Endodermal cell (in vitro differentiated cells): ENCODE data around the gene MAN1B1. TPM values are rescaled to one million over a fixed set of nuclear protein-coding genes. Genes with fewer than 3 reads are reported as not detected.

Experiments used
- DNase-seq: peaks from one replicate; pipeline ENCODE4 v3.0.0-alpha.2; 2017
- H3K27ac ChIP-seq: 2 replicates; pipeline ENCODE4 v1.5.1; 2013; ENCODE audit warnings: mild to moderate bottlenecking, low read depth, low read length, moderate library complexity
- H3K27me3 ChIP-seq: 2 replicates; pipeline ENCODE4 v1.6.1; 2013; ENCODE audit warnings: mild to moderate bottlenecking, low read length, moderate library complexity; ENCODE audit not compliant: insufficient read depth, control insufficient read depth, poor library complexity, severe bottlenecking
- H3K36me3 ChIP-seq: 2 replicates; pipeline ENCODE4 v1.7.0; 2013; ENCODE audit warnings: mild to moderate bottlenecking, low read length, moderate library complexity; ENCODE audit not compliant: control insufficient read depth, insufficient read depth
- H3K4me1 ChIP-seq: one replicate; pipeline ENCODE4 v1.7.0; 2013; ENCODE audit warnings: low read length; ENCODE audit not compliant: control insufficient read depth, insufficient read depth
- H3K4me3 ChIP-seq: 2 replicates; pipeline ENCODE4 v1.5.1; 2013; ENCODE audit warnings: mild to moderate bottlenecking, low read length, moderate library complexity
- H3K9ac ChIP-seq: 2 replicates; pipeline ENCODE4 v1.6.1; 2013; ENCODE audit warnings: mild to moderate bottlenecking, low read length, moderate library complexity; ENCODE audit not compliant: poor library complexity, severe bottlenecking; ENCODE audit errors: extremely low read depth
- H3K9me3 ChIP-seq: 2 replicates; pipeline ENCODE4 v1.6.1; 2013; ENCODE audit warnings: mild to moderate bottlenecking, low read length, moderate library complexity; ENCODE audit not compliant: control insufficient read depth
- H3K27ac Mint-ChIP-seq: 2 replicates; pipeline ENCODE4 v1.8.0; 2020; ENCODE audit warnings: mixed read lengths
- H3K27me3 Mint-ChIP-seq: 2 replicates; pipeline ENCODE4 v1.8.0; 2021; ENCODE audit warnings: mild to moderate bottlenecking, mixed read lengths; ENCODE audit not compliant: insufficient read depth
- H3K36me3 Mint-ChIP-seq: 2 replicates; pipeline ENCODE4 v1.8.0; 2020; ENCODE audit warnings: low read depth, mixed read lengths
- H3K4me1 Mint-ChIP-seq: 2 replicates; pipeline ENCODE4 v1.8.0; 2020; ENCODE audit warnings: mixed read lengths
- H3K4me3 Mint-ChIP-seq: 2 replicates; pipeline ENCODE4 v1.8.0; 2020; ENCODE audit warnings: mild to moderate bottlenecking, moderate library complexity, mixed read lengths
- H3K9me3 Mint-ChIP-seq: 2 replicates; pipeline ENCODE4 v1.8.0; 2020; ENCODE audit warnings: mild to moderate bottlenecking, mixed read lengths
- WGBS, 2 experiments: methylation state at CpG; one replicate each; pipeline versions ENCODE4 v1.1.5 to v1.1.7; 2013; ENCODE audit warnings: missing lambda C conversion rate in 2 of 2, mixed read lengths in 1 of 2; ENCODE audit not compliant: insufficient coverage in 1 of 2, insufficient read length in 1 of 2; 5-methylcytosine and 5-hydroxymethylcytosine counted together
- total RNA-seq, 2 donors: library from RNA; stranded (reverse); fragmentation: NEBNext Ultra II Directional in 1 of 2; extraction: Animal tissue kit (Norgen Biotek cat#: 25700) in 1 of 2; gene quantifications; 2 replicates in 1 of 2; 3 replicates in 1 of 2; pipeline ENCODE4 v1.2.1, GENCODE V29; 2021
- TF ChIP-seq, protein P1 (sequence below): fragments of 200-600 bp; sonication (generic); conservative IDR thresholded peaks from 2 replicates; pipeline ENCODE4 v1.5.0; 2021; ENCODE audit warnings: antibody characterized with exemption, mild to moderate bottlenecking

MAN1B1 gene
- total RNA-seq, 2 donors from 2014 or later = 62.1 to 63.5 TPM

DNA sequence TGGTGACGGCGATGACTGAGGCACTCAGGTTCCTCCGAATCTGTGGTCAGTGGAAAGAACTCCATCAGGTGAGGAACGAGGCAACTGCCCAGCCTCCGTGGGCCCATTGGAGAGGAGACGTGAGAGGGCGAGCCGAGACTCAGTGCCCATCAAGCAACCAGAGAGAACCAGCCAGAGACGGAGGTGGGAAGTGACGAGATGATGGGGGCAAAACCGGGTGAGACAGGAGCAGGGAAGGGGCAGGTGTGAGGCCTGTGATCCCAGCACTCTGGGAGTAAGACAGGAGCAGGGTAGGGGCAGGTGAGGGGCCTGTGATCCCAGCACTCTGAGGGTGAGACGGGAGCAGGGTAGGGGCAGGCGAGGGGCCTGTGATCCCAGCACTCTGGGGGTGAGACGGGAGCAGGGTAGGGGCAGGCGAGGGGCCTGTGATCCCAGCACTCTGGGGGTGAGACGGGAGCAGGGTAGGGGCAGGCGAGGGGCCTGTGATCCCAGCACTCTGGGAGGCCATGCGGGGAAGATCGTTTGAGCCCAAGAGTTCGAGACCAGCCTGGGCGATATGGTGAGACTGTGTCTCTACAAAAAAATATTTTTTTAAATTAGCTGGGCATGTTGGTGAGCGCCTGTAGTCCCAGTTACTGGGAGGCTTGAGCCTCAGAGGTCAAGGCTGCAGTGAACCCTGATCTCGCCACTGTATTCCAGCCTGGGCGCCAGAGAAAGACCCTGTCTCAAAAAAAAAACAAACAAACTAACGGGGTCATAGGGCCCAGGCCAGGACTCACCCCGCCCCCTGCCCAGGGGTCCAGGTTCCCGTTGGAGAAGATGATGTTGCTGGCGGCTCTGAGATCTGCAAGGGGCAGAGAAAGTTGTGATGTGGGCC is 24.4 kb downstream of the MAN1B1 start:
- no peak overlapping the region for H3K4me3 ChIP-seq
- H3K27ac ChIP-seq = no peak overlapping the region
- Mint-ChIP-seq H3K27ac (no peak overlapping the region), H3K27me3 (peaks cover 26% of the 10 kb centered on the region), H3K4me3 (no peak overlapping the region), H3K9me3 (no peaks in the 10 kb centered on the region), H3K4me1 (no peaks in the 10 kb centered on the region), H3K36me3 (peaks cover 2% of the 10 kb centered on the region)
- peaks cover 27% of the 10 kb centered on the region for H3K27me3 ChIP-seq
- H3K4me1 ChIP-seq = peaks cover 4% of the 10 kb centered on the region
- no peaks in the 10 kb centered on the region for H3K36me3 ChIP-seq
- WGBS, 2 experiments = 89% methylated on average over 18 to 28 of the region's 28 CpGs
- DNase-seq = no peak
- no peak overlapping the region for H3K9ac ChIP-seq
- TF ChIP-seq, protein P1, sequence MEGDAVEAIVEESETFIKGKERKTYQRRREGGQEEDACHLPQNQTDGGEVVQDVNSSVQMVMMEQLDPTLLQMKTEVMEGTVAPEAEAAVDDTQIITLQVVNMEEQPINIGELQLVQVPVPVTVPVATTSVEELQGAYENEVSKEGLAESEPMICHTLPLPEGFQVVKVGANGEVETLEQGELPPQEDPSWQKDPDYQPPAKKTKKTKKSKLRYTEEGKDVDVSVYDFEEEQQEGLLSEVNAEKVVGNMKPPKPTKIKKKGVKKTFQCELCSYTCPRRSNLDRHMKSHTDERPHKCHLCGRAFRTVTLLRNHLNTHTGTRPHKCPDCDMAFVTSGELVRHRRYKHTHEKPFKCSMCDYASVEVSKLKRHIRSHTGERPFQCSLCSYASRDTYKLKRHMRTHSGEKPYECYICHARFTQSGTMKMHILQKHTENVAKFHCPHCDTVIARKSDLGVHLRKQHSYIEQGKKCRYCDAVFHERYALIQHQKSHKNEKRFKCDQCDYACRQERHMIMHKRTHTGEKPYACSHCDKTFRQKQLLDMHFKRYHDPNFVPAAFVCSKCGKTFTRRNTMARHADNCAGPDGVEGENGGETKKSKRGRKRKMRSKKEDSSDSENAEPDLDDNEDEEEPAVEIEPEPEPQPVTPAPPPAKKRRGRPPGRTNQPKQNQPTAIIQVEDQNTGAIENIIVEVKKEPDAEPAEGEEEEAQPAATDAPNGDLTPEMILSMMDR = no peak
- no peaks in the 10 kb centered on the region for H3K9me3 ChIP-seq

- WGBS, 2 experiments = 87 to 96% methylated on average over 14 to 35 of the region's 35 CpGs
- DNase-seq = no peak
- Mint-ChIP-seq H3K4me1 (peaks cover 7% of the 10 kb centered on the region), H3K27me3 (peaks cover 35% of the 10 kb centered on the region), H3K36me3 (peaks cover 2% of the 10 kb centered on the region), H3K9me3 (no peaks in the 10 kb centered on the region), H3K27ac (no peak overlapping the region), H3K4me3 (no peak overlapping the region)
- no peaks in the 10 kb centered on the region for H3K36me3 ChIP-seq
- no peak overlapping the region for H3K4me3 ChIP-seq
- TF ChIP-seq, protein P1 = no peak
- peaks cover 28% of the 10 kb centered on the region for H3K27me3 ChIP-seq
- H3K27ac ChIP-seq = no peak overlapping the region
- no peaks in the 10 kb centered on the region for H3K9me3 ChIP-seq
- peaks cover 4% of the 10 kb centered on the region for H3K4me1 ChIP-seq
- no peak overlapping the region for H3K9ac ChIP-seq
These were observed 25.2 kb downstream of the MAN1B1 start for GRCh38 chr9:137111788-137112563.

GRCh38 chr9:137112564-137113384 is 26.0 kb downstream of the MAN1B1 start:
- Mint-ChIP-seq H3K27ac (no peak overlapping the region), H3K36me3 (peaks cover 2% of the 10 kb centered on the region), H3K9me3 (no peaks in the 10 kb centered on the region), H3K4me1 (peaks cover 7% of the 10 kb centered on the region), H3K4me3 (peak overlapping the region; percentile 31), H3K27me3 (peaks cover 42% of the 10 kb centered on the region)
- Histone ChIP-seq H3K9ac (no peak overlapping the region), H3K9me3 (no peaks in the 10 kb centered on the region), H3K27ac (no peak overlapping the region), H3K4me1 (peaks cover 4% of the 10 kb centered on the region), H3K4me3 (no peak overlapping the region), H3K36me3 (no peaks in the 10 kb centered on the region), H3K27me3 (peaks cover 28% of the 10 kb centered on the region)
- TF ChIP-seq, protein P1 = no peak
- no peak for DNase-seq
- WGBS, 2 experiments = 94 to 95% methylated on average over 29 to 42 of the region's 42 CpGs
